Measurements from ENCODE around the gene BMP8B.

DNA sequence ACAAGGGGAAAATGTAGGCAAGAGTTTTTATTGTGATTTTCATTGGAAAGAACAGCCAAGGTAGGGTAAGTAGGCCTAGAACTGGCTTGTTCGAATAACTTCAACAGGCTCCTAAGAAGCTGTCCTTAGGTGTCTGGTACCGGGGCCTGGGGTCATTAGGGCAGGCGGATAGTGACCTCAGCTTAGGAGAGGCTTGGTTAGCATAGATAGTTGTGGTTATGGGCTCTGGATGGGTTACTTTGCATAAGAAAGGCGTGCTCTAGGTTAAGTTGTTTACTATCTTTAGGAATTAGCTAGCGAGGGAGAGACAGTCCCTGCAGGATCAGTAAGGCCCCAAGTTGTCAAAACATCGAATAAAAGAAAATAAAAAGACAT is 76.7 kb downstream of the BMP8B start:
- TF ChIP-seq EP300 (IDR thresholded peaks at IDR 0.05; ENCODE audit: borderline replicate concordance in 1 of 2, low read depth in 1 of 2, low read length in 1 of 2) (no peak), CTCF (IDR thresholded peaks at IDR 0.05) (no peak)
- TF ChIP-seq, protein P1, sequence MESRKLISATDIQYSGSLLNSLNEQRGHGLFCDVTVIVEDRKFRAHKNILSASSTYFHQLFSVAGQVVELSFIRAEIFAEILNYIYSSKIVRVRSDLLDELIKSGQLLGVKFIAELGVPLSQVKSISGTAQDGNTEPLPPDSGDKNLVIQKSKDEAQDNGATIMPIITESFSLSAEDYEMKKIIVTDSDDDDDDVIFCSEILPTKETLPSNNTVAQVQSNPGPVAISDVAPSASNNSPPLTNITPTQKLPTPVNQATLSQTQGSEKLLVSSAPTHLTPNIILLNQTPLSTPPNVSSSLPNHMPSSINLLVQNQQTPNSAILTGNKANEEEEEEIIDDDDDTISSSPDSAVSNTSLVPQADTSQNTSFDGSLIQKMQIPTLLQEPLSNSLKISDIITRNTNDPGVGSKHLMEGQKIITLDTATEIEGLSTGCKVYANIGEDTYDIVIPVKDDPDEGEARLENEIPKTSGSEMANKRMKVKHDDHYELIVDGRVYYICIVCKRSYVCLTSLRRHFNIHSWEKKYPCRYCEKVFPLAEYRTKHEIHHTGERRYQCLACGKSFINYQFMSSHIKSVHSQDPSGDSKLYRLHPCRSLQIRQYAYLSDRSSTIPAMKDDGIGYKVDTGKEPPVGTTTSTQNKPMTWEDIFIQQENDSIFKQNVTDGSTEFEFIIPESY (IDR thresholded peaks at IDR 0.05; ENCODE audit: borderline replicate concordance, low read depth): no peak
